ENCODE results near the gene OXNAD1.

- no peak for TF ChIP-seq TAF1 (IDR thresholded peaks at IDR 0.05; ENCODE audit: borderline replicate concordance, low read depth, low read length)
- no peak for TF ChIP-seq REST (IDR thresholded peaks at IDR 0.05; ENCODE audit: low read depth, low read length)
- no peak for TF ChIP-seq POLR2AphosphoS2 (IDR thresholded peaks at IDR 0.05; ENCODE audit: low read depth, low read length)
- TF ChIP-seq CTCF (IDR thresholded peaks at IDR 0.05 in 2 of 3, conservative IDR thresholded peaks at IDR 0.05 in 1 of 3; ENCODE audit: control insufficient read depth in 2 of 3, extremely low read depth in 1 of 3, insufficient read depth in 1 of 3, low read depth in 3 of 3, low read length in 3 of 3), result no peak
- no peak for TF ChIP-seq RAD21 (IDR thresholded peaks at IDR 0.05; ENCODE audit: insufficient read depth, low read depth, low read length)
- TF ChIP-seq EZH2 (IDR thresholded peaks at IDR 0.05; ENCODE audit: borderline replicate concordance, control insufficient read depth, low read depth, low read length), result no peak
- no peak for TF ChIP-seq RELA (IDR thresholded peaks at IDR 0.05; ENCODE audit: borderline replicate concordance, partially characterized antibody)
- no peak; the same call in 1 of the 2 replicates for TF ChIP-seq POLR2AphosphoS5 (IDR thresholded peaks at IDR 0.05; ENCODE audit: low read length)
- no peak for TF ChIP-seq BCLAF1 (IDR thresholded peaks at IDR 0.05)
Observed at GRCh38 chr3:16301507-16301906, 36.5 kb downstream of the OXNAD1 start.
